Measurements from ENCODE around the gene BCL2.
A peak's percentile ranks its signal among the peaks of the same experiment; 100 is the strongest.

Gene BCL2

DNA sequence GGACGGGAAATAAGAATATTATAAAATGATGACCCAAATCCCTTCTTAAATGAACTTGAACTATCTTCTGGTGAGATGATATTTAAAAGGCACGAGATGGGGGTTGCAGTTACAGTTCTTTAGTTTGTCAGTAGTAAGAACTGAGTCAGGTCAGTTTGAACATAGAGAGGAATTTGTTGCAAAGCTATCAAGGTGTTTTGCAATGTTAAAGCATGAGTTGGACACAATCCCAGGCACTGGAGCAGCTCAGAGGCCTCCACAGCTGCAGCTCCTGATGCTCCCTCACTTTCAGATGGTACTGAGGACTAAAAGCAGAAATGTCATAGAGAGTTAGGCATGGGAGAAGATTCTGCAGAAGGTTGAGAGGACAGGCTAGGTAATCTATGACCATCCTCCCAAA, 236.0 kb downstream of the BCL2 start:
- no peak for DNase-seq (ENCODE audit: low spot score)

DNA sequence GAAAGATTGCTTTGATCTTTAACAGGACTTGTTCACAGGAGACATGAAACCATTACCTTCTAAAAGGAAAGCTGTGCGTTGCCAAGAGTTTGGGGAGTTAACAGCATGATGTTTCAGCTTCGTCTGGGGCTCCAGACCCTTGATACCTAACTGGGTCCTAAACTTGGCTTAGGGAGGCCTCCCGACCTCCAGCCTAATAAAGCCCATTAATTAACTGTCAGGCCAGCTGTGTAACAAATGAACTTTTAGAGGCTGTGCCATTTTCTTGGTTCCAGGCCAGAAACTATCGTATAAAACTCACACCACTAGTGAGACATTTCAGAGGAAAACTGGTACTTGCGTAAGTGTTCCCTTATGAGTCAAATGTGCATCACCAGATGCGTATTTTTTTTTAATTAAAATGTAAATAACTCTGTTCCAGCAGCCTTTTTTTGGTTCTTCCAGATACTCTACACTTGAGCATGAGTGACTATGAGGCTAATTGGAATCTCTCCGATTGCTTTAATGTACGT, 236.5 kb downstream of the BCL2 start:
- no peak for DNase-seq (ENCODE audit: low spot score)

DNA sequence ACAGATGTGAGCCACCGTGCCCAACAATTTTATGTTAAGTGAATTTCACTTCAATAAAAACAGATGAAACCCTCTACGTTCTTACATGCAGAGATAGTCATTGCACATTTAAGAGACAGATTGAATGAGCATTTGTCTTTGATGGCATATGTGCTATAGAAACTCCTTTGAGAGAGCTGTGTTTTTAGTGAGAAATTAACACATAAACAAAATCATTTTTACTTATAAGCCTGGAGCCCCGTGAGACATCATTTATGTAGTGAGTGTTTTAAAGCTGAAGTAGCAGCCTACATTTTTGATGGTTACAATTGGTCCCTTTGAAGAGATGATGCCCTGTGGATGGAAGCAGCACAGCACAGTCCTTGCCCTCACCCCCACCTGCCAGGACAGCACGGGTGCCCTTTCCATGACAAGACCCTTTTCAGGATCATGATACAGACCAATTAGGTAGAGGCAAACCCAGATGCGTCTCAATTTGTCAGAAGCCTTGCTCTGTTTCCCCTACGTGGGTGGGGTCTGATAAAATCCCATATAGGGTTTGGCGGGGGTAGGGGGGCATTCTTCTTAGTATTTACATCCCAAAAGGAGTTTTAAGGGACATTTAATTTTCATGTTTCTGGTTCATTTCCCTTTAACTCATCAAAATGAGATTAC, 237.1 kb downstream of the BCL2 start:
- DNase-seq (ENCODE audit: low spot score) = no peak

DNA sequence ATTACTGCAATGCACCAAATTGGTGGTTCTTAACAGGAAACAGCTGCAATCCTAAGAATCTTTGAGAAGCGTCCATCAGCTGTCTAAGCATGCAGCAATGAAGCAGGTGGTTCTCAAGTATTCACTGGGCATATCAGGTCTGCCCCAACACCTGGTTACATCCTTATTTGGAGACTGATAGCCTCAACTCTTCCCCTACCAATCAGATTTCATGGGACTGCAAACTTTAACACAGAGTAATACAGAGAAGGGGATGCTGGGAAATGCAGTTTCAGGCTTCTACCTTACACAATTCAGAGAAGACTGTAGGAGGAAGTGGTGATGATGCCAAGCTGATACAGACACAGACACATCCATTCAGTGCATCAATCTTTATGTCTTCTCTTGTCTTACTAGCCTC, 240.5 kb downstream of the BCL2 start:
- no peak for DNase-seq (ENCODE audit: low spot score)

GRCh38 chr18:63078471-63078870, 241.1 kb downstream of the BCL2 start:
- DNase-seq (ENCODE audit: low spot score) = no peak

GRCh38 chr18:63074981-63075404, 244.6 kb downstream of the BCL2 start:
- peak; percentile 86 for DNase-seq (ENCODE audit: low spot score)

DNA sequence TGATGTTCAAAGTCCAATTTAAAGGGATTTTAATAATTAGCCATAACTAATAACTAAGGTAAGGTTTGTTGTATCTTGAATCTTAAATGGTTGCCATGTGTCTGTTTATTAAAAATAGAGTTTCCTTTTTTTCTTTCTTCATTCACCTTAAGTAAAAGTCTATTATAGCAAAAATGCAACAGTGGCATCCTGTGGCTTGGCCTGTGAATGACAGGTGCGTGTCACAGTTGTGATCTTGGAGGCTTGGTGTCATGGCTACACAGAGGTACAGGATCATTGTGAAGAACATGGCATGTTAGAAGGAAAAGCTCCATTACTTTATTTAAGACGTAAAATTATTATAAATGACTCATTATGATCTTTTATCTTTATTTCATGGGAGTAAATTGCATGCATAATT, 246.1 kb downstream of the BCL2 start:
- no peak for DNase-seq (ENCODE audit: low spot score)

Data from left forelimb (tissue), 1 donor.